ENCODE results near the gene FBXO27. TPM values are rescaled to one million over a fixed set of nuclear protein-coding genes. Genes with fewer than 3 reads are reported as not detected.

Gene FBXO27
- polyA plus RNA-seq, 1 donor from 2014 or later = 2.7 TPM

DNA sequence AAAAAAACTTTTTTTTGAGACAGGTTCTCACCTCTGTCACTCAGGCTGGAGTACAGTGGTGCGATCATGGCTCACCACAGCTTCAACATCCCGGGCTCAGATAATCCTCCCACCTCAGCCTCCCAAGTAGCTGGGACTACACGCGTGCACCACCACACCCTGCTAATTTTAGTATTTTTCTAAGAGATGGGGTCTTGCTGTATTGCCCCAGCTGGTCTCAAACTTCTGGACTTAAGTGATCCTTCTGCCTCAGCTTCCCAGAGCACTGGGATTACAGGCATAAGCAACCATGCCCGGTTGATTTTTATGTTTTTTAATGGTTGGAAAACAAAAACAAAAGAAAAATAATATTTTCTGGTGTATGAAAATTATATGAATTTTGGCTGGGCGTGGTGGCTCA is 42.6 kb upstream of the FBXO27 start:
- H4K20me1 ChIP-seq (ENCODE audit: insufficient read depth) = no peaks in the 10 kb centered on the region
- no peak overlapping the region for H3K4me2 ChIP-seq (ENCODE audit: low read length)
- no peak overlapping the region for H3K4me3 ChIP-seq (ENCODE audit: low read length)
- H3K9ac ChIP-seq (ENCODE audit: low read length) = no peak overlapping the region
- H3K9me2 ChIP-seq (ENCODE audit: insufficient read depth, low read length) = no peaks in the 10 kb centered on the region
- H3K27me3 ChIP-seq (ENCODE audit: insufficient read depth, low read depth, low read length) = no peaks in the 10 kb centered on the region
- no peaks in the 10 kb centered on the region for H3K79me2 ChIP-seq (replicated peaks; ENCODE audit: insufficient read depth, low read length)
- no peaks in the 10 kb centered on the region for H3K36me3 ChIP-seq (ENCODE audit: insufficient read depth, low read length)
- no peak overlapping the region for H2AFZ ChIP-seq (ENCODE audit: low read depth, low read length)
- H3F3A ChIP-seq (ENCODE audit: insufficient read depth, low read length, poor library complexity, severe bottlenecking) = no peaks in the 10 kb centered on the region
- TF ChIP-seq TAF1 (IDR thresholded peaks at IDR 0.05; ENCODE audit: low read depth) = no peak
- TF ChIP-seq, protein P1, sequence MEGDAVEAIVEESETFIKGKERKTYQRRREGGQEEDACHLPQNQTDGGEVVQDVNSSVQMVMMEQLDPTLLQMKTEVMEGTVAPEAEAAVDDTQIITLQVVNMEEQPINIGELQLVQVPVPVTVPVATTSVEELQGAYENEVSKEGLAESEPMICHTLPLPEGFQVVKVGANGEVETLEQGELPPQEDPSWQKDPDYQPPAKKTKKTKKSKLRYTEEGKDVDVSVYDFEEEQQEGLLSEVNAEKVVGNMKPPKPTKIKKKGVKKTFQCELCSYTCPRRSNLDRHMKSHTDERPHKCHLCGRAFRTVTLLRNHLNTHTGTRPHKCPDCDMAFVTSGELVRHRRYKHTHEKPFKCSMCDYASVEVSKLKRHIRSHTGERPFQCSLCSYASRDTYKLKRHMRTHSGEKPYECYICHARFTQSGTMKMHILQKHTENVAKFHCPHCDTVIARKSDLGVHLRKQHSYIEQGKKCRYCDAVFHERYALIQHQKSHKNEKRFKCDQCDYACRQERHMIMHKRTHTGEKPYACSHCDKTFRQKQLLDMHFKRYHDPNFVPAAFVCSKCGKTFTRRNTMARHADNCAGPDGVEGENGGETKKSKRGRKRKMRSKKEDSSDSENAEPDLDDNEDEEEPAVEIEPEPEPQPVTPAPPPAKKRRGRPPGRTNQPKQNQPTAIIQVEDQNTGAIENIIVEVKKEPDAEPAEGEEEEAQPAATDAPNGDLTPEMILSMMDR (IDR thresholded peaks at IDR 0.05; ENCODE audit: poor library complexity, severe bottlenecking) = no peak
- no peak for TF ChIP-seq EP300 (conservative IDR thresholded peaks at IDR 0.05; ENCODE audit: poor library complexity, severe bottlenecking)
- TF ChIP-seq RAD21 (conservative IDR thresholded peaks at IDR 0.05) = no peak
- TF ChIP-seq SMC3 (conservative IDR thresholded peaks at IDR 0.05; ENCODE audit: poor library complexity) = no peak
- no peak for TF ChIP-seq MXI1 (conservative IDR thresholded peaks at IDR 0.05; ENCODE audit: poor library complexity, severe bottlenecking)
- TF ChIP-seq, protein P2, sequence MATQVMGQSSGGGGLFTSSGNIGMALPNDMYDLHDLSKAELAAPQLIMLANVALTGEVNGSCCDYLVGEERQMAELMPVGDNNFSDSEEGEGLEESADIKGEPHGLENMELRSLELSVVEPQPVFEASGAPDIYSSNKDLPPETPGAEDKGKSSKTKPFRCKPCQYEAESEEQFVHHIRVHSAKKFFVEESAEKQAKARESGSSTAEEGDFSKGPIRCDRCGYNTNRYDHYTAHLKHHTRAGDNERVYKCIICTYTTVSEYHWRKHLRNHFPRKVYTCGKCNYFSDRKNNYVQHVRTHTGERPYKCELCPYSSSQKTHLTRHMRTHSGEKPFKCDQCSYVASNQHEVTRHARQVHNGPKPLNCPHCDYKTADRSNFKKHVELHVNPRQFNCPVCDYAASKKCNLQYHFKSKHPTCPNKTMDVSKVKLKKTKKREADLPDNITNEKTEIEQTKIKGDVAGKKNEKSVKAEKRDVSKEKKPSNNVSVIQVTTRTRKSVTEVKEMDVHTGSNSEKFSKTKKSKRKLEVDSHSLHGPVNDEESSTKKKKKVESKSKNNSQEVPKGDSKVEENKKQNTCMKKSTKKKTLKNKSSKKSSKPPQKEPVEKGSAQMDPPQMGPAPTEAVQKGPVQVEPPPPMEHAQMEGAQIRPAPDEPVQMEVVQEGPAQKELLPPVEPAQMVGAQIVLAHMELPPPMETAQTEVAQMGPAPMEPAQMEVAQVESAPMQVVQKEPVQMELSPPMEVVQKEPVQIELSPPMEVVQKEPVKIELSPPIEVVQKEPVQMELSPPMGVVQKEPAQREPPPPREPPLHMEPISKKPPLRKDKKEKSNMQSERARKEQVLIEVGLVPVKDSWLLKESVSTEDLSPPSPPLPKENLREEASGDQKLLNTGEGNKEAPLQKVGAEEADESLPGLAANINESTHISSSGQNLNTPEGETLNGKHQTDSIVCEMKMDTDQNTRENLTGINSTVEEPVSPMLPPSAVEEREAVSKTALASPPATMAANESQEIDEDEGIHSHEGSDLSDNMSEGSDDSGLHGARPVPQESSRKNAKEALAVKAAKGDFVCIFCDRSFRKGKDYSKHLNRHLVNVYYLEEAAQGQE (IDR thresholded peaks at IDR 0.05; ENCODE audit: borderline replicate concordance) = no peak
- H3K27ac ChIP-seq (ENCODE audit: low read length) = no peak overlapping the region
- no peaks in the 10 kb centered on the region for H3K9me3 ChIP-seq (ENCODE audit: low read length)

DNA sequence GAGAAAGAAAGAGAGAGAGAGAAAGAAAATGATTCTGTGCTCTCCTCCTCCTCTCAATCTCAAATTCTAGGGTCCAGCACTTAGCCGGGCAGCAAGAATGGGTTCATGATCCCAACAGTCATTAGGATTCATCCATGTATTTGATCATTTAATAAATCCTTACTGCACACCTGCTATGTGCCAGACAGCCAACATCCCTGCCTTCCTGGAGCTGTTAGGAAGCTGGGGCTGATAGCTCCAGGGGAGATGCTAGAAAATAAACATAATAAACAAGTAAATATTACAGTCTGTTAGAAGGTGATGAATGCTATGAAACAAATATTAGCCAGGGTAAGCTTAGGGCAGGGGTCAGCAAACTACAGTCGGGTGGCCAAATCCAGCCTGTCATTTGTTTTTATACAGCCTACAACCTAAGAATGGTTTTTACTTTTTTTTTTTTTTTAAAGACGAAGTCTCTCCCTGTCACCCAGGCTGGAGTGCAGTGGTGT is 41.9 kb upstream of the FBXO27 start:
- Histone ChIP-seq H3K27me3 (ENCODE audit: insufficient read depth, low read depth, low read length) (no peaks in the 10 kb centered on the region), H4K20me1 (ENCODE audit: insufficient read depth) (no peaks in the 10 kb centered on the region), H3K4me3 (ENCODE audit: low read length) (no peak overlapping the region), H3K9me3 (ENCODE audit: low read length) (no peaks in the 10 kb centered on the region), H3K9ac (ENCODE audit: low read length) (no peak overlapping the region), H3K4me2 (ENCODE audit: low read length) (no peak overlapping the region), H2AFZ (ENCODE audit: low read depth, low read length) (no peak overlapping the region), H3K27ac (ENCODE audit: low read length) (no peak overlapping the region), H3K9me2 (ENCODE audit: insufficient read depth, low read length) (no peaks in the 10 kb centered on the region), H3F3A (ENCODE audit: insufficient read depth, low read length, poor library complexity, severe bottlenecking) (no peaks in the 10 kb centered on the region), H3K36me3 (ENCODE audit: insufficient read depth, low read length) (no peaks in the 10 kb centered on the region), H3K79me2 (replicated peaks; ENCODE audit: insufficient read depth, low read length) (no peaks in the 10 kb centered on the region)
- no peak for TF ChIP-seq RAD21 (conservative IDR thresholded peaks at IDR 0.05)
- TF ChIP-seq EZH2 (IDR thresholded peaks at IDR 0.05; ENCODE audit: borderline replicate concordance, insufficient read depth, low read length, poor library complexity, severe bottlenecking) = no peak
- TF ChIP-seq SMC3 (conservative IDR thresholded peaks at IDR 0.05; ENCODE audit: poor library complexity) = no peak
- TF ChIP-seq, protein P1 (IDR thresholded peaks at IDR 0.05; ENCODE audit: poor library complexity, severe bottlenecking) = no peak
- TF ChIP-seq MXI1 (conservative IDR thresholded peaks at IDR 0.05; ENCODE audit: poor library complexity, severe bottlenecking) = no peak
- no peak for TF ChIP-seq POLR2AphosphoS5 (IDR thresholded peaks at IDR 0.05)
- TF ChIP-seq TAF1 (IDR thresholded peaks at IDR 0.05; ENCODE audit: low read depth) = no peak
- TF ChIP-seq, protein P2 (IDR thresholded peaks at IDR 0.05; ENCODE audit: borderline replicate concordance) = no peak
- no peak for TF ChIP-seq EP300 (conservative IDR thresholded peaks at IDR 0.05; ENCODE audit: poor library complexity, severe bottlenecking)

Measured in neural cell (in vitro differentiated cells).